Measurements from ENCODE around the gene SLC25A34.

DNA sequence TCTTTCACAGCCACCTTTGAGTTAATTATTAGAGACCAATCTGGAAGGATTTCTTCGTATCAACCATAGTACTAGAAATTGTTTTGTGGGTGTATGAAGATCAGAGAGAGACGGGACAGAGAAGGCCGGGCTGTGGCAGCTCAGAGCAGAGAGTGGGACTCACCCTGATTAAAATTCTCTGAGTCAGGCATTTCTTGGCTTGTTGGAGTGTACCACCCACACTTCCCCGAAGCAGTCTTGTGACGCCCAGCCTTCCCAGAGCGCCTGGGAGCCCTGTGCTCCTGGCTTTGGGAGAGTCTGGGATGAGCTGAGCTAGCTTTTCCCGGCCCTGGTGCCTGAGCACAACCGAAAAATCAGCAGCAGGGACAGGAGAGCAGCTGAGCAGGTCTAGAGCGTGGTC, 32.5 kb upstream of the SLC25A34 start:
- no peak for TF ChIP-seq HOXA9 (CRISPR knock-in tag; IDR thresholded peaks at IDR 0.05; ENCODE audit: borderline replicate concordance)
- no peak for TF ChIP-seq POLR2G (IDR thresholded peaks at IDR 0.05; ENCODE audit: low read depth, low read length)
- no peak for TF ChIP-seq SETDB1 (CRISPR knock-in tag; IDR thresholded peaks at IDR 0.05; ENCODE audit: borderline replicate concordance)
